T-helper 17 cell (primary cell): ENCODE data around the gene LIG3. TPM values are rescaled to one million over a fixed set of nuclear protein-coding genes. Genes with fewer than 3 reads are reported as not detected.
"Not testable (repeated sequence)": the region's sequence is repeated elsewhere in the genome, so short reads cannot be mapped to it uniquely, and the experiment has no call there.

Source experiments
- ATAC-seq: fragments of 150-1000 bp; cut with Tn5 transposase; 2 replicates; pipeline ENCODE4 v1.10.0; 2021; ENCODE audit warnings: mild to moderate bottlenecking, moderate library complexity
- DNase-seq, 3 donors: peaks; one replicate each; pipeline versions ENCODE4 v3.0.0 to v3.0.0-alpha.2; 2020 to 2021
- H3K9me3 ChIP-seq: one replicate; pipeline ENCODE4 v1.7.0; 2013; ENCODE audit warnings: low read length, mild to moderate bottlenecking; ENCODE audit not compliant: control insufficient read depth, poor library complexity, severe bottlenecking
- H3K27ac Mint-ChIP-seq: one replicate; pipeline ENCODE4 v1.8.0; 2022; ENCODE audit warnings: mild to moderate bottlenecking, moderate library complexity, mixed read lengths
- H3K27me3 Mint-ChIP-seq: one replicate; pipeline ENCODE4 v1.8.0; 2022; ENCODE audit warnings: mixed read lengths
- H3K36me3 Mint-ChIP-seq: one replicate; pipeline ENCODE4 v1.8.0; 2022; ENCODE audit warnings: low read depth, mixed read lengths
- H3K4me1 Mint-ChIP-seq: one replicate; pipeline ENCODE4 v1.8.0; 2022; ENCODE audit warnings: mild to moderate bottlenecking, mixed read lengths
- H3K4me3 Mint-ChIP-seq: one replicate; pipeline ENCODE4 v1.8.0; 2022; ENCODE audit warnings: mild to moderate bottlenecking, moderate library complexity, mixed read lengths
- total RNA-seq, 4 donors: library from RNA in 2 of 4; stranded (reverse) in 2 of 4; gene quantifications; one replicate each; pipeline ENCODE4 v1.2.3 and lab custom pipeline; 2022 to 2026

LIG3 gene
- total RNA-seq, 2 donors from 2014 or later: 43.1 to 48.7 TPM

- H3K4me1 Mint-ChIP-seq: peaks cover 33% of the 10 kb centered on the region
- no peak for ATAC-seq
These were observed 48.4 kb downstream of the LIG3 start for GRCh38 chr17:35028531-35029262.

DNA sequence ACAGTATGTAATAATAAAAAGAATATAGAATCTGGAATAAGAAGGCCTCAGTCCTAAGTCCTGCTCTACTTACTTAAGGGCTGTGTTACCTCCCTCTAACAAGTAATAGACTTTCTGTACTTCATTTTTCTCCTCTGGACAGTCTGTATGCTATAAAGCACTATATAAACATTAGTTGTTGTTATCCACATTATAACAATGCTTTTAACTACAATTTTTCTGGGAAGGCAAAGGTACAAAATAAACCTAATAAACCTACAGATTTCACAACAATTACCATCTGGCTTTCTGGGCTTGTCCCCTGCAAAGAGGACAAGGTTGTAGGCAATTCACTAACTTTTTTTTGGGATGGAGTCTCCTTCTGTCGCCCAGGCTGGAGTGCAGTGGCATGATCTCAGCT is 50.5 kb downstream of the LIG3 start:
- Mint-ChIP-seq H3K4me3 (no peak overlapping the region), H3K27ac (peak overlapping the region; percentile 75), H3K36me3 (peaks cover 15% of the 10 kb centered on the region), H3K4me1 (peaks cover 24% of the 10 kb centered on the region), H3K27me3 (no peaks in the 10 kb centered on the region)
- ATAC-seq (no peak), DNase-seq (no peak)
- H3K9me3 ChIP-seq: no peaks in the 10 kb centered on the region

More at GRCh38 chr17:35028531-35029262, 48.4 kb downstream of the LIG3 start:
- peaks cover 15% of the 10 kb centered on the region for H3K36me3 Mint-ChIP-seq
- H3K4me3 Mint-ChIP-seq: no peak overlapping the region
- H3K27ac Mint-ChIP-seq: peak overlapping the region; percentile 83
- no peaks in the 10 kb centered on the region for H3K9me3 ChIP-seq
- DNase-seq: no peak
- H3K27me3 Mint-ChIP-seq: no peaks in the 10 kb centered on the region

DNA sequence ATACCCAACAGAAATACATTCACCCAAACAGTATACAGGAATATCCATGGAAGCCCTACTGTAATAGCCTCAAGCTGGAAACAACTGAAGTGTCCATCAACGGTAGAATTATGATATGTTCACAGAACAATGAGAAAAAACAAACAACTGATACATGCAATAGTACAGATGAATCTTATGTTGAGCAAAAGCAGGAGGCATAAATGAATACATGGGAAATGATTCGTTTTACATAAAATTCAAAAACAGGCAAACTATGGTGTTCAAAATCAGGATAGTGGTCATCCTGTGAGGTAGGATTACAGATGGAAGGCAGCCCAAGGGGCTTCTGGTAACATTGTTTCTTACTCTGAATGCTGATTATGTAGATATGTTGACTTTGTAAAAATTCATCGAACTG is 58.1 kb downstream of the LIG3 start:
- peaks cover 20% of the 10 kb centered on the region for H3K4me1 Mint-ChIP-seq
- no peak for ATAC-seq
- H3K27me3 Mint-ChIP-seq: no peaks in the 10 kb centered on the region
- DNase-seq: no peak
- H3K36me3 Mint-ChIP-seq: peaks cover 7% of the 10 kb centered on the region
- no peak overlapping the region for H3K4me3 Mint-ChIP-seq
- no peaks in the 10 kb centered on the region for H3K9me3 ChIP-seq
- no peak overlapping the region for H3K27ac Mint-ChIP-seq

DNA sequence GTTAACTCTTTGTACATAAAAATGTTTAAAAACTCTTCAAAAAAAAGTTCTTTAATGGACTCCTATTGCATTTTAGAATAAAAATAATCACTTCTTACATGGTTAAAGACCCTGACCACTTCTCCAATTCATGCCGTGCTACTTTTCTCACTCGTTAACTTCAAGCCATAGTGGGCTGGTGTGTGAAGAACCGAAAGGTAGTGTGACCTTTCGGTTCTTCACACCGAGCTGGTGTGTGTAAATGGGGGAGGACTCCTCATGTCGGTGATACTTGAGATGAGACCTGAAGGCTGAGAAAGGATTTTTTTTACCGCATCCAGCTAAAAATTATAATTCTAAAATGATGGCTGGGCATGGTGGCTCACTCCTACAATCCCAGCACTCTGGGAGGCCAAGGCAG is 61.1 kb downstream of the LIG3 start:
- H3K4me1 Mint-ChIP-seq: peaks cover 35% of the 10 kb centered on the region
- H3K9me3 ChIP-seq: no peaks in the 10 kb centered on the region
- no peak for ATAC-seq
- no peak overlapping the region for H3K4me3 Mint-ChIP-seq
- DNase-seq: no peak
- H3K27me3 Mint-ChIP-seq: no peaks in the 10 kb centered on the region
- H3K36me3 Mint-ChIP-seq: peaks cover 7% of the 10 kb centered on the region
- H3K27ac Mint-ChIP-seq: no peak overlapping the region

GRCh38 chr17:35044181-35044580 is 63.9 kb downstream of the LIG3 start:
- no peaks in the 10 kb centered on the region for H3K9me3 ChIP-seq
- peak overlapping the region; percentile 90 for H3K27ac Mint-ChIP-seq
- H3K27me3 Mint-ChIP-seq: no peaks in the 10 kb centered on the region
- peaks cover 8% of the 10 kb centered on the region for H3K36me3 Mint-ChIP-seq
- DNase-seq: no peak
- H3K4me3 Mint-ChIP-seq: no peak overlapping the region
- ATAC-seq: no peak
- peaks cover 47% of the 10 kb centered on the region for H3K4me1 Mint-ChIP-seq

- Mint-ChIP-seq H3K4me1 (peaks cover 48% of the 10 kb centered on the region), H3K27ac (peak overlapping the region; percentile 90), H3K4me3 (peak overlapping the region; percentile 86)
- not testable (repeated sequence) for ATAC-seq, H3K27me3 Mint-ChIP-seq, DNase-seq, H3K9me3 ChIP-seq, H3K36me3 Mint-ChIP-seq
These were observed 65.2 kb downstream of the LIG3 start for GRCh38 chr17:35045458-35045979.

DNA sequence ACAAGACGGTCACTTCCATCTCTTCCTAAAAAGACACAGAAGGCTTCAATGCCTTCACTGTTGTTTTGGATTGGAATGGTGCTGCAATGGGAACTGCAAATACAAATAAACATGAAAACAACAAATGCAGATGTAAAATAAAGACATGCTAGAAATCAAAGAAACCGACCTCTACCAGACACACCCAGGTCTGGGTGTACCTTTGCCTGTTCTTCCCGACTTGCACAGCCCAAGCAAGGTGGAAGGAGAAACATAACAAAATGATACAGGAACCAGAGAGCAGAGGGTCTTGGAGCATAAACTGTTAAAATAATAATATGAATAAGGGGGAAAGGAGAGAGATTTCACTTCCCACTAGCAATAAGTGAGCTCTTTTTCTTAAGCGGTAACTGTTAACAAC is 65.9 kb downstream of the LIG3 start:
- DNase-seq (no peak), ATAC-seq (no peak)
- Mint-ChIP-seq H3K27me3 (no peaks in the 10 kb centered on the region), H3K4me3 (peak overlapping the region; percentile 86), H3K4me1 (peaks cover 50% of the 10 kb centered on the region), H3K36me3 (peaks cover 5% of the 10 kb centered on the region), H3K27ac (peak overlapping the region; percentile 90)
- no peaks in the 10 kb centered on the region for H3K9me3 ChIP-seq

- H3K9me3 ChIP-seq: no peaks in the 10 kb centered on the region
- peak overlapping the region; percentile 86 for H3K4me3 Mint-ChIP-seq
- ATAC-seq: peak; percentile 77
- peak overlapping the region; percentile 90 for H3K27ac Mint-ChIP-seq
- H3K27me3 Mint-ChIP-seq: no peaks in the 10 kb centered on the region
- peaks cover 5% of the 10 kb centered on the region for H3K36me3 Mint-ChIP-seq
- DNase-seq: peak in 2 of 3 donors; percentile 30 to 32
- H3K4me1 Mint-ChIP-seq: peaks cover 54% of the 10 kb centered on the region
These were observed 66.5 kb downstream of the LIG3 start for GRCh38 chr17:35046740-35047283.

GRCh38 chr17:35048685-35049379 is 68.5 kb downstream of the LIG3 start:
- H3K4me1 Mint-ChIP-seq: peaks cover 64% of the 10 kb centered on the region
- DNase-seq (no peak), ATAC-seq (no peak)
- no peaks in the 10 kb centered on the region for H3K9me3 ChIP-seq
- peak overlapping the region; percentile 87 for H3K4me3 Mint-ChIP-seq
- H3K36me3 Mint-ChIP-seq: peaks cover 5% of the 10 kb centered on the region
- H3K27me3 Mint-ChIP-seq: no peaks in the 10 kb centered on the region
- peak overlapping the region; percentile 90 for H3K27ac Mint-ChIP-seq

DNA sequence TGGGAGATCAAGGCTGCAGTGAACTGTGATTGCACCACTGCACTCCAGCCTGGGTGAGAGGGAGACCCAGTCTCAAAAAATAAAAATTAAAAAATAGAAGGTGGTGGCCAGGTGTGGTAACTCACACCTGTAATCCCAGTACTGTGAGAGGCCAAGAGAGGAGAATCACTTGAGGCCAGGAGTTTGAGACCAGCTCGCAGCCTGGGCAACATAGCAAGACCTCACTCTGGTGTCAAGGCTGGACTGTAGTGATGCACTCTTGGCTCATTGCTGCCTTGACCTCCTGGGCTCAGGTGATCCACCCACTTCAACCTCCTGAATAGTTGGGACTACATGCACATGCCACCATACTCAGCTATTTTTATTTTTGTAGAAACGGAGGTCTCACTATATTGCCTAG is 69.9 kb downstream of the LIG3 start:
- peaks cover 5% of the 10 kb centered on the region for H3K36me3 Mint-ChIP-seq
- H3K4me3 Mint-ChIP-seq: no peak overlapping the region
- peaks cover 68% of the 10 kb centered on the region for H3K4me1 Mint-ChIP-seq
- no peaks in the 10 kb centered on the region for H3K9me3 ChIP-seq
- no peak for DNase-seq
- no peaks in the 10 kb centered on the region for H3K27me3 Mint-ChIP-seq
- H3K27ac Mint-ChIP-seq: peak overlapping the region; percentile 90
- no peak for ATAC-seq

DNA sequence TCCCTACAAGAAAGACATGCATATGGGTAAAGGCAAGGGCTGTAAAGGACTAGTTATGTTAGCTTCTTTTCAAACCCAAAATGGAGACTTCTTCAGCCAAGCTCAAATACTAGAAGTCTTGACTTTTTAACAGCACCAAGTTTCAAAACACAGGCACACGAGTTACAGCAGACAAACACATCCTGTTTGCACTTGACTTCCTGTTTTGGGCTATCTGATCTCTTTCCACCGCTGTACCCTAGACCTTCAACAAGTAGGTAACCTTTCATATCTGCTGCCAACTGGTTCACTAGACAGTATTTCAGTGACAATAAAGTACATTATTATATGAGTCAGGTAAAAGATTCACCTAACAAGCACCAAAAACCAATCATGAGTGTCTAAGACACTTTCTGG is 70.9 kb downstream of the LIG3 start:
- peak overlapping the region; percentile 90 for H3K27ac Mint-ChIP-seq
- peaks cover 10% of the 10 kb centered on the region for H3K36me3 Mint-ChIP-seq
- peaks cover 66% of the 10 kb centered on the region for H3K4me1 Mint-ChIP-seq
- peak overlapping the region; percentile 84 for H3K4me3 Mint-ChIP-seq
- ATAC-seq: peak; percentile 89
- no peaks in the 10 kb centered on the region for H3K9me3 ChIP-seq
- no peaks in the 10 kb centered on the region for H3K27me3 Mint-ChIP-seq
- peak in 2 of 3 donors; percentile 18 to 29 for DNase-seq

DNA sequence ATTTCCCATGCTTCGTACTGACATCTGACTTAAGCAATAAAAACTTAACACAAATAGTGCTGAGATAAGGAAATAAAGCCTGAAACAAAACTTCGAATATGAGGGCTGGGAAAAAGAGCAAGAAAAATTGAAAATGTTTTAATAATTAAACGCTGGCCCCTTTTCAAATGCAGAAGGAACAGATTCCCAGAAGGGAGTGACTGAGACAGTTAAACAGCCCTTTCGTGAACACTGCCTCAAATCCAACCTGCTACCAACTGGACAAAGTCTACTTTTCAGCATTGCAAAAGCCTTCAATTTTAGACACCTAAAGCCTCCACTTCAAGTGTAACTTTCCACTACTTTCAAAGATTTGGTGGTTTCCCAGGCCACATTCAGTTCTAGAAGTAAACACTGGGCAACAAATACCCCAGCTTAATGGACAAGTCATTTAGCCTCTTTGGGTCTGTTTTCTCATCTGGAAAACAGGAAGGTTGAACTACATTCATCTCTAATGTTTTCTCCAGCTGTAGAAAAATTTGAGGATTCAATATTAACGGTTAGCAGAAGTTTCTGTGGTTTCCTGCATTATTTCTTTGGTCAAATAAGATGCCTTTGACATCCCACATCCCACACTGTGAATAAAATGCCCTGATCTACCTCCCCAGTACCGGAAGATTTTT is 71.4 kb downstream of the LIG3 start:
- peak; percentile 13 for ATAC-seq

GRCh38 chr17:35052241-35052610 is 71.9 kb downstream of the LIG3 start:
- DNase-seq: no peak
- Mint-ChIP-seq H3K4me3 (peak overlapping the region; percentile 84), H3K27me3 (no peaks in the 10 kb centered on the region), H3K4me1 (peaks cover 61% of the 10 kb centered on the region), H3K36me3 (peaks cover 12% of the 10 kb centered on the region), H3K27ac (peak overlapping the region; percentile 90)
- ATAC-seq: no peak
- H3K9me3 ChIP-seq: no peaks in the 10 kb centered on the region

More for the DNA sequence above, 71.4 kb downstream of the LIG3 start:
- Mint-ChIP-seq H3K27ac (peak overlapping the region; percentile 90), H3K36me3 (peaks cover 10% of the 10 kb centered on the region), H3K4me1 (peaks cover 64% of the 10 kb centered on the region), H3K27me3 (no peaks in the 10 kb centered on the region), H3K4me3 (peak overlapping the region; percentile 84)
- no peak for DNase-seq
- H3K9me3 ChIP-seq: no peaks in the 10 kb centered on the region
